Adrenal gland (tissue), 5 donors: ENCODE measurements around the gene CCL17.

Experiments used
- CTCF ChIP-seq, 6 experiments: fragments of 450-650 bp in 4 of 6; fragments of 200-600 bp in 2 of 6; sonication (generic) in 1 of 6; IDR thresholded peaks; 1 replicate in 5 of 6; 2 replicates in 1 of 6; pipeline versions ENCODE4 v1.5.1 to v1.8.0; 2016 to 2021; ENCODE audit warnings: antibody characterized with exemption in 6 of 6, mild to moderate bottlenecking in 2 of 6, moderate library complexity in 1 of 6
- POLR2A ChIP-seq, 2 donors: fragments of 450-650 bp; IDR thresholded peaks; one replicate each; pipeline ENCODE4 v1.6.1; 2017; ENCODE audit warnings: antibody characterized with exemption in 2 of 2, mild to moderate bottlenecking in 2 of 2, moderate library complexity in 1 of 2
- donor health status: DM: no; HTN: no; CAD: no.

DNA sequence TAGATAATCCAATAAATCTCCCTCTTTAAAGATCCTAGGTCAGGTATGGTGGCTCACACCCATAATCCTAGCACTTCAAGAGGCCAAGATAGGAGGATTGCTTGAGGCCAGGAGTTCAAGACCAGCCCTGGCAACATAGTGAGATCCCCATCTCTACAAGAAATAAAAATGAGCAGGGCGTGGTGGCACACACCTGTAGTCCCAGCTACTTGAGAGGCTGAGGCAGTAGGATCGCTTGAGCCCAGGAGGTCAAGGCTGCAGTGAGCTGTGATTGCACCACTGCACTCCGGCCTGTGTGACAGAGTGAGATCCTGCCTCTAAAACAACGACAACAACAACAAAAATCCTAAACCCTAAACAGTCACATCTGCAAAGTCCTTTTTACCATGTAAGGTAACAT lies 48.0 kb upstream of the CCL17 start:
- TF ChIP-seq CTCF (IDR thresholded peaks at IDR 0.05) (no peak), POLR2A (IDR thresholded peaks at IDR 0.05) (no peak)
